Activated CD8-positive, alpha-beta memory T cell treated with anti-CD3 and anti-CD28 coated beads, Interleukin-2, amount 50 U/mL, for 48 hours (primary cell): ENCODE results near the gene WASF3.
"Not testable (repeated sequence)": the region's sequence is repeated elsewhere in the genome, so short reads cannot be mapped to it uniquely, and the experiment has no call there.

Experiments
- DNase-seq: peaks from one replicate; pipeline ENCODE4 v3.0.0-alpha.2; 2020

WASF3 gene

DNA sequence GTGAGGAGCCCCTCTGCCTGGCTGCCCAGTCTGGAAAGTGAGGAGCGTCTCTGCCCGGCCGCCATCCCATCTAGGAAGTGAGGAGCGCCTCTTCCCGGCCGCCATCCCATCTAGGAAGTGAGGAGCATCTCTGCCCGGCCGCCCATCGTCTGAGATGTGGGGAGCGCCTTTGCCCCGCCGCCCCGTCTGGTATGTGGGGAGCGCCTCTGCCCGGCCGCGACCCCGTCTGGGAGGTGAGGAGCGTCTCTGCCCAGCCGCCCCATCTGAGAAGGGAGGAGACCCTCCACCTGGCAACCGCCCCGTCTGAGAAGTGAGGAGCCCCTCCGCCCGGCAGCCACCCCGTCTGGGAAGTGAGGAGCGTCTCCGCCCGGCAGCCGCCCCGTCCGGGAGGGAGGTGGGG is 166.1 kb downstream of the WASF3 start:
- not testable (repeated sequence) for DNase-seq

DNA sequence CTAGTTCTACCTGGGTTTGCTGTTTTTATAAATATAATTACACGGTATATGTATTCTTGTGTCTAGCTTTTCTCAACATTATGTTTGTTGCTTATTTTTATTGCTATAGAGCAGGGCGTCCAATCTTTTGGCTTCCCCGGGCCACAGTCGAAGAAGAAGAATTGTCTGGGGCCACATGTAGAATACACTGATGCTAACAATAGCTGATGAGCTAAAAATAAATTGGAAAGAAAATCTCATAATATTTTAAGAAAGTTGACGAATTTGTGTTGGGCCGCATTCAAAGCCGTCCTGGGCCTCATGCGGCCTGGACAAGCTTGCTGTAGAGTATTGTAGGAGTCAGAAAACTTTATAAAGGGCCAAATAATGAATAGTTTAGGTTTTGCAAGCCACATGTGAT is 169.2 kb downstream of the WASF3 start:
- DNase-seq, result no peak

DNA sequence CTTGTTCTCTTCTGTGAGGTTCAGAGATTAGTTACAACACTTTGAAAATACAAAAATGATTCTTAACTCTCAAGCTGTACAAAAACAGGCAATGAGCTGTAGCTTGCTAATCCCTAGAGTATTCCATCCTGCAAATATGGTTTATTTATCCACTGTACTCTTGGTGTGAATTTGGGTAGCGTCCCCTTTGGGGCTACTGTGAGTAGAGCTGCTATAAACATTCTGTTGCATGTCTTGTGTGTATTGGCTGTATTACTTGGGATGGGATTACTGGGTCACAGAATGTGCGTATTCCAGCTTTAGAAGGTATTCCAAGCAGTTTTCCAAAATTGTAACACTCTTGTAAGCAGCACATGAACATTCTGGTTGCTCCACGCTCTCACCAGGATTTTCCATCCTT is 169.6 kb downstream of the WASF3 start:
- no peak for DNase-seq

DNA sequence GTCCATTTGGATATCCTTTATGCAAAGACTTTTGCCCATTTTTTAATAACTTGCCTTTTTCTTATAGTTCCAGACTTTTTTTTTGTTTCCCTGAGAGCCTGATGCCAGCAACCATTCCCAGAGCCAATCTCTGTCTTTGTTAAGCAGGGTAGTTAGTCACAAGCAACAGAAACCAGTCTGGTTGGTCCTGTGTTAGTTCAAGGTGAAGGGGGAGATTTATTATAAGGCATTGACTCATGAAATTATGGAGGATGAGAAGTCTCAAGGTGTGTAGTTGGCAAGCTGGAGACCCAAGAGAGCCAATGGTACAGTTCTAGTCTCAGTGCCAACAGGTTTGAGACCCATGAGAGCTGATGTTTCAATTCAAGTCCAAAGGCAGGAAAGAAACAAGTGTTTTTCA is 170.2 kb downstream of the WASF3 start:
- DNase-seq, result no peak

DNA sequence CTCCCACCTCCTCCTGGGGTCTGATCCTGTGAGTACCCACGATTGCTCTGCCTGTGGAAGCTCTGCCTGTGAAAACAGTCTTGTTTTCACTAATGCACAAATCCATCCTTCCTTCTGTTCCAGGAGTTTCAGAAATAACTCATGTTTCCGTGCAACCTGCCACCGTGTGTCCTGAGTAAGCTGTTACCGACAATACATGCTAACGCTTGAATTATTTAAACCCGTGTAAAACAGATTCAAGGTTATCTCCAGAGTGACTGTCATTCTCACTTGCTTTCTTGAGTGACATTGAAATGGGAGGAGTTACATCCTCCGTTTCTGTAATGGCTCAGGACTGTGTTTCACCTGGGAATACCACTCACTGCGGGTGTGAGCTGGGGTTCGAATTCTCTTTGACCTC is 178.2 kb downstream of the WASF3 start:
- DNase-seq, result no peak
